ENCODE data around the gene DENND1A.

GRCh38 chr9:123601828-123602227 lies 328.1 kb downstream of the DENND1A start:
- TF ChIP-seq, protein P1, sequence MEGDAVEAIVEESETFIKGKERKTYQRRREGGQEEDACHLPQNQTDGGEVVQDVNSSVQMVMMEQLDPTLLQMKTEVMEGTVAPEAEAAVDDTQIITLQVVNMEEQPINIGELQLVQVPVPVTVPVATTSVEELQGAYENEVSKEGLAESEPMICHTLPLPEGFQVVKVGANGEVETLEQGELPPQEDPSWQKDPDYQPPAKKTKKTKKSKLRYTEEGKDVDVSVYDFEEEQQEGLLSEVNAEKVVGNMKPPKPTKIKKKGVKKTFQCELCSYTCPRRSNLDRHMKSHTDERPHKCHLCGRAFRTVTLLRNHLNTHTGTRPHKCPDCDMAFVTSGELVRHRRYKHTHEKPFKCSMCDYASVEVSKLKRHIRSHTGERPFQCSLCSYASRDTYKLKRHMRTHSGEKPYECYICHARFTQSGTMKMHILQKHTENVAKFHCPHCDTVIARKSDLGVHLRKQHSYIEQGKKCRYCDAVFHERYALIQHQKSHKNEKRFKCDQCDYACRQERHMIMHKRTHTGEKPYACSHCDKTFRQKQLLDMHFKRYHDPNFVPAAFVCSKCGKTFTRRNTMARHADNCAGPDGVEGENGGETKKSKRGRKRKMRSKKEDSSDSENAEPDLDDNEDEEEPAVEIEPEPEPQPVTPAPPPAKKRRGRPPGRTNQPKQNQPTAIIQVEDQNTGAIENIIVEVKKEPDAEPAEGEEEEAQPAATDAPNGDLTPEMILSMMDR (IDR thresholded peaks at IDR 0.05) = no peak
- TF ChIP-seq POLR2A (IDR thresholded peaks at IDR 0.05) (no peak), POLR2AphosphoS5 (IDR thresholded peaks at IDR 0.05) (no peak)
